ENCODE results near the gene PRKCSH. TPM values are rescaled to one million over a fixed set of nuclear protein-coding genes. Genes with fewer than 3 reads are reported as not detected.
"Not testable (repeated sequence)": the region's sequence is repeated elsewhere in the genome, so short reads cannot be mapped to it uniquely, and the experiment has no call there.

PRKCSH gene
- total RNA-seq, 1 donor from 2014 or later, result 120 TPM

DNA sequence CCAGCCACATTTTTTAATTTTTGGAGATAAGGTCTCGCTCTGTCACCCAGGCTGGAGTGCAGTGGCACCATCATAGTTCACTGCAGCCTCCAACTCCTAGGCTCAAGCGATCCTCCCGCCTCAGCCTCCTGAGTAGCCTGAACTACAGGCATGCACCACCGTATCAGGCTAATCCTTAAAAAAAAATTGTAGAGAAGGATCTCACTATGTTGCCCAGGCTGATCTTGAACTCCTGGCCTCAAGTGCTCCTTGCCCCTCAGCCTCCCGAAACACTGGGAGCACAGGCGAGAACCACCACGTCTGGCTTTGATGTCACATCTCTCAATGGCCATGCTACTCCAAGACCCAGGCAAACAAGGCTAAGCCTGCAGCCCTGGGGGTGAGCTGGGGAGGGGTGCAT is 21.2 kb downstream of the PRKCSH start:
- Histone ChIP-seq H3K36me3 (no peaks in the 10 kb centered on the region), H3K4me1 (no peaks in the 10 kb centered on the region), H3K27ac (replicated peaks) (no peak overlapping the region), H3K27me3 (ENCODE audit: low read depth) (peaks cover 73% of the 10 kb centered on the region), H3K4me3 (no peak overlapping the region), H3K9me3 (replicated peaks) (no peaks in the 10 kb centered on the region)
- intact Hi-C loops (cut with micrococcal nuclease), result no loop called here
- no peak for DNase-seq
- TF ChIP-seq, protein P1, sequence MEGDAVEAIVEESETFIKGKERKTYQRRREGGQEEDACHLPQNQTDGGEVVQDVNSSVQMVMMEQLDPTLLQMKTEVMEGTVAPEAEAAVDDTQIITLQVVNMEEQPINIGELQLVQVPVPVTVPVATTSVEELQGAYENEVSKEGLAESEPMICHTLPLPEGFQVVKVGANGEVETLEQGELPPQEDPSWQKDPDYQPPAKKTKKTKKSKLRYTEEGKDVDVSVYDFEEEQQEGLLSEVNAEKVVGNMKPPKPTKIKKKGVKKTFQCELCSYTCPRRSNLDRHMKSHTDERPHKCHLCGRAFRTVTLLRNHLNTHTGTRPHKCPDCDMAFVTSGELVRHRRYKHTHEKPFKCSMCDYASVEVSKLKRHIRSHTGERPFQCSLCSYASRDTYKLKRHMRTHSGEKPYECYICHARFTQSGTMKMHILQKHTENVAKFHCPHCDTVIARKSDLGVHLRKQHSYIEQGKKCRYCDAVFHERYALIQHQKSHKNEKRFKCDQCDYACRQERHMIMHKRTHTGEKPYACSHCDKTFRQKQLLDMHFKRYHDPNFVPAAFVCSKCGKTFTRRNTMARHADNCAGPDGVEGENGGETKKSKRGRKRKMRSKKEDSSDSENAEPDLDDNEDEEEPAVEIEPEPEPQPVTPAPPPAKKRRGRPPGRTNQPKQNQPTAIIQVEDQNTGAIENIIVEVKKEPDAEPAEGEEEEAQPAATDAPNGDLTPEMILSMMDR (IDR thresholded peaks at IDR 0.05; ENCODE audit: borderline replicate concordance), result no peak

DNA sequence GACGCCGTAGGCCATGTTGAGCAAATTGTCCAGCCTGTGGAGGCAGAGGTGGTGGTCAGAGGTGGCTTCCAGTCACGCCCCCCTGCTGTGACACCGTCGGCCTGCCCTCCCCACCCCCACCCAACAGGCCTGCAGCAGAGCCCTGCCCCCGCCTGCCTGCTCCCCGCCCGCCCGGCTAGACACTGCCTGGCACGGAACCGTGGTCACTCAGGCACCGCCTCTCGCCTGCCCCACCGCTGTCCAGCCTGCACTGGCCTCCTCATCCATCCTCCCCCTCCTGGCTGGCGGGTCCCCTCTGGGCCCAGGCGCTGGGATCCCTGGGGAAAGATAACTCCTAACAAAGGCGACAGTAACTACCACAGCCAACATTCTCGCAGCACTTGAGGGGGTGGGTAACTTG is 21.7 kb downstream of the PRKCSH start:
- no peak overlapping the region for H3K27ac ChIP-seq (replicated peaks)
- no peaks in the 10 kb centered on the region for H3K36me3 ChIP-seq
- TF ChIP-seq, protein P1 (IDR thresholded peaks at IDR 0.05; ENCODE audit: borderline replicate concordance), result no peak
- H3K4me3 ChIP-seq, result no peak overlapping the region
- intact Hi-C loops (cut with micrococcal nuclease), result no loop called here
- no peaks in the 10 kb centered on the region for H3K9me3 ChIP-seq (replicated peaks)
- no peak for DNase-seq
- H3K27me3 ChIP-seq (ENCODE audit: low read depth), result peaks cover 68% of the 10 kb centered on the region
- no peaks in the 10 kb centered on the region for H3K4me1 ChIP-seq

GRCh38 chr19:11457831-11458230 is 22.4 kb downstream of the PRKCSH start:
- Histone ChIP-seq H3K27me3 (ENCODE audit: low read depth) (peaks cover 61% of the 10 kb centered on the region), H3K36me3 (no peaks in the 10 kb centered on the region), H3K4me1 (no peaks in the 10 kb centered on the region), H3K27ac (replicated peaks) (no peak overlapping the region), H3K9me3 (replicated peaks) (no peaks in the 10 kb centered on the region), H3K4me3 (no peak overlapping the region)
- TF ChIP-seq, protein P1 (IDR thresholded peaks at IDR 0.05; ENCODE audit: borderline replicate concordance), result no peak
- intact Hi-C loops (cut with micrococcal nuclease), result no loop called here
- DNase-seq, result no peak

- H3K4me3 ChIP-seq, result no peak overlapping the region
- no peak overlapping the region for H3K27ac ChIP-seq (replicated peaks)
- H3K9me3 ChIP-seq (replicated peaks), result no peaks in the 10 kb centered on the region
- H3K27me3 ChIP-seq (ENCODE audit: low read depth), result peaks cover 56% of the 10 kb centered on the region
- intact Hi-C loops (cut with micrococcal nuclease), result no loop called here
- TF ChIP-seq, protein P1 (IDR thresholded peaks at IDR 0.05; ENCODE audit: borderline replicate concordance), result no peak
- no peak for DNase-seq
- H3K36me3 ChIP-seq, result no peaks in the 10 kb centered on the region
- H3K4me1 ChIP-seq, result no peaks in the 10 kb centered on the region
These were observed 22.9 kb downstream of the PRKCSH start for GRCh38 chr19:11458236-11458900.

DNA sequence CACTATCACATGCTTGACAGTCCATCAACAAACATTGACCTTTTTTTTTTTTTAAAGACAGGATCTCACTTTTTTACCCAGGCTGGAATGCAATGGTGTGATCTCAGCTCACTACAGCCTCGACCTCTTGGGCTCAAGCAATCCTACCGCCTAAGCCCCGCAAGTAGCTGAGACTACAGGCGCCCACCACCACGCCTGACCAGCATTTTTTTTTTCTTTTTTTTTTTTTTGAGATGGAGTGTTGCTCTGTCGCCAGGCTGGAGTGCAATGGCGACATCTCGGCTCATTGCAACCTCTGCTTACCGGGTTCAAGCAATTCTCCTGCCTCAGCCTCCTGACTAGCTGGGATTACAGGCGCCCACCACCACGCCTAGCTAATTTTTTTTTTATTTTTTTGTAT is 23.5 kb downstream of the PRKCSH start:
- H3K27ac ChIP-seq (replicated peaks); H3K4me1 ChIP-seq; H3K9me3 ChIP-seq (replicated peaks); H3K36me3 ChIP-seq; intact Hi-C loops (cut with micrococcal nuclease); DNase-seq; H3K4me3 ChIP-seq: not testable (repeated sequence)
- H3K27me3 ChIP-seq (ENCODE audit: low read depth), result peaks cover 52% of the 10 kb centered on the region

DNA sequence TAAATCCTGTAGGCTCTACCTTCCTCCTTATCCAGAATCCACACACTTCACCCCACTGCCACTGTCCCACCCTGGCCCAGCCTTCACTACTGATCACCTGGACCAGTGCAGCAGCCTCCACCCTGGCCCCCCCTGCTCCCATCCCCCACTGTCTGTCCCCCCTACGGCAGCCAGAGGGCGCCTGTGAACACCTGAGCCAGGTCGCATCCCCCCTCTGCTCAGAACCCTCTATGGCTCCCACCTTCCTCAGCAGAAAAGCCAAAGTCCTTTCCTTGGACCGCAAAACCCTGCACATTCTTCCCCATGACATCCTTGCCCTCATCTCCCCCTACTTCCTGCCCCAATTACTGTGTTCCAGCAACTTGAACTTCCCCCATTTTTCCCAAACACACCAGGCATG is 24.8 kb downstream of the PRKCSH start:
- TF ChIP-seq, protein P1 (IDR thresholded peaks at IDR 0.05; ENCODE audit: borderline replicate concordance), result peak; percentile 23
- Histone ChIP-seq H3K27me3 (ENCODE audit: low read depth) (peaks cover 49% of the 10 kb centered on the region), H3K36me3 (no peaks in the 10 kb centered on the region), H3K4me1 (no peaks in the 10 kb centered on the region), H3K4me3 (no peak overlapping the region), H3K9me3 (replicated peaks) (no peaks in the 10 kb centered on the region), H3K27ac (replicated peaks) (no peak overlapping the region)
- no peak for DNase-seq
- intact Hi-C loops (cut with micrococcal nuclease), result no loop called here

Data from left ventricle myocardium inferior (tissue), 1 donor.